Keratinocyte (primary cell): ENCODE results near the gene ANGPT4.

Experiments used
- EZH2 ChIP-seq: IDR thresholded peaks from one replicate; pipeline ENCODE4 v1.6.1; 2012; ENCODE audit warnings: inconsistent platforms, mild to moderate bottlenecking, low read length, moderate library complexity
- TF ChIP-seq, protein P1 (sequence below), 3 experiments: IDR thresholded peaks in 1 of 3; conservative IDR thresholded peaks in 1 of 3; optimal IDR thresholded peaks in 1 of 3; 2 replicates in 2 of 3; 3 replicates in 1 of 3; pipeline versions ENCODE3 to v1.5.1; 2011; ENCODE audit warnings: low read length in 3 of 3, mild to moderate bottlenecking in 3 of 3, moderate library complexity in 2 of 3, control low read depth in 1 of 3, inconsistent platforms in 1 of 3; ENCODE audit not compliant: insufficient read depth in 2 of 3; ENCODE audit errors: extremely low read depth in 1 of 3

DNA sequence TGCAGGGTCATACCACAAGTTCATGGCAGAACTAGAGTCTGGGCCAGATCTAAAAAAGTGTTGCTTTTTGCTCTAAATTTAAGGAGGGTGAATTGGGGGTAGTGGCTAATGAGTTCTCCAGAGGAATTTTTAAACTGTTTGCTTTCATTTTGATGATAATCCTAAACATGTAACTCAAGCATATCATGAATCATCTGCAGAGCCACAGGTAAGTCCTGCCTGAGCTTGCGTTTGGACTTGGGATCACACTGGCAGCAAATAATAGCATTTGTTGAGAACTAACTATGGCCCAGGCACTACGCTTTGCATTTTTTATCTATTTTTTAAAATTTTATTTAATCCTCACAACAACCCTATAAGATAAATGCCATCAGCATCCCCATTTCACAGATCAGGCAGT is 55.2 kb downstream of the ANGPT4 start:
- TF ChIP-seq, protein P1, sequence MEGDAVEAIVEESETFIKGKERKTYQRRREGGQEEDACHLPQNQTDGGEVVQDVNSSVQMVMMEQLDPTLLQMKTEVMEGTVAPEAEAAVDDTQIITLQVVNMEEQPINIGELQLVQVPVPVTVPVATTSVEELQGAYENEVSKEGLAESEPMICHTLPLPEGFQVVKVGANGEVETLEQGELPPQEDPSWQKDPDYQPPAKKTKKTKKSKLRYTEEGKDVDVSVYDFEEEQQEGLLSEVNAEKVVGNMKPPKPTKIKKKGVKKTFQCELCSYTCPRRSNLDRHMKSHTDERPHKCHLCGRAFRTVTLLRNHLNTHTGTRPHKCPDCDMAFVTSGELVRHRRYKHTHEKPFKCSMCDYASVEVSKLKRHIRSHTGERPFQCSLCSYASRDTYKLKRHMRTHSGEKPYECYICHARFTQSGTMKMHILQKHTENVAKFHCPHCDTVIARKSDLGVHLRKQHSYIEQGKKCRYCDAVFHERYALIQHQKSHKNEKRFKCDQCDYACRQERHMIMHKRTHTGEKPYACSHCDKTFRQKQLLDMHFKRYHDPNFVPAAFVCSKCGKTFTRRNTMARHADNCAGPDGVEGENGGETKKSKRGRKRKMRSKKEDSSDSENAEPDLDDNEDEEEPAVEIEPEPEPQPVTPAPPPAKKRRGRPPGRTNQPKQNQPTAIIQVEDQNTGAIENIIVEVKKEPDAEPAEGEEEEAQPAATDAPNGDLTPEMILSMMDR (optimal IDR thresholded peaks at IDR 0.05 in 1 of 3, IDR thresholded peaks at IDR 0.05 in 1 of 3, conservative IDR thresholded peaks at IDR 0.05 in 1 of 3; ENCODE audit: extremely low read depth in 1 of 3, insufficient read depth in 2 of 3, low read length in 3 of 3) = no peak
- TF ChIP-seq EZH2 = no peak
